Progenitor cell of endocrine pancreas (in vitro differentiated cells): ENCODE results near the gene SURF6. TPM values are rescaled to one million over a fixed set of nuclear protein-coding genes. Genes with fewer than 3 reads are reported as not detected.
"Not testable (repeated sequence)": the region's sequence is repeated elsewhere in the genome, so short reads cannot be mapped to it uniquely, and the experiment has no call there.

Experiments
- DNase-seq: peaks from one replicate; pipeline ENCODE4 v3.0.0; 2021; ENCODE audit warnings: low spot score; ENCODE audit not compliant: unreplicated experiment
- H3K27ac Mint-ChIP-seq: 2 replicates; pipeline ENCODE4 v1.8.0; 2021; ENCODE audit warnings: mild to moderate bottlenecking, moderate library complexity, mixed read lengths
- H3K27me3 Mint-ChIP-seq: 2 replicates; pipeline ENCODE4 v1.8.0; 2021; ENCODE audit warnings: mixed read lengths
- H3K36me3 Mint-ChIP-seq: 2 replicates; pipeline ENCODE4 v1.8.0; 2022; ENCODE audit warnings: mixed read lengths; ENCODE audit not compliant: insufficient read depth
- H3K4me1 Mint-ChIP-seq: 2 replicates; pipeline ENCODE4 v1.8.0; 2021; ENCODE audit warnings: low read depth, mixed read lengths
- H3K4me3 Mint-ChIP-seq: 2 replicates; pipeline ENCODE4 v1.8.0; 2021; ENCODE audit warnings: low read depth, mild to moderate bottlenecking, moderate library complexity, mixed read lengths
- H3K9me3 Mint-ChIP-seq: 2 replicates; pipeline ENCODE4 v1.8.0; 2021; ENCODE audit warnings: low read depth, mixed read lengths
- CTCF ChIP-seq: fragments of 200-600 bp; sonication (generic); IDR thresholded peaks from one replicate; pipeline ENCODE4 v1.5.0; 2021; ENCODE audit warnings: antibody characterized with exemption, mild to moderate bottlenecking; ENCODE audit not compliant: unreplicated experiment
- total RNA-seq: library from RNA; stranded (reverse); gene quantifications from 2 replicates; pipeline ENCODE4 v1.2.1, GENCODE V29; 2021

Gene SURF6
- total RNA-seq, 1 donor from 2014 or later, result 23.1 TPM

GRCh38 chr9:133286523-133286922, 49.5 kb downstream of the SURF6 start:
- DNase-seq, result no peak
- Mint-ChIP-seq H3K4me1 (no peaks in the 10 kb centered on the region), H3K27ac (no peak overlapping the region), H3K4me3 (no peak overlapping the region), H3K9me3 (peaks cover 21% of the 10 kb centered on the region), H3K36me3 (peaks cover 1% of the 10 kb centered on the region), H3K27me3 (no peaks in the 10 kb centered on the region)
- TF ChIP-seq CTCF, result no peak

GRCh38 chr9:133285252-133285775, 50.7 kb downstream of the SURF6 start:
- Mint-ChIP-seq H3K4me3 (no peak overlapping the region), H3K36me3 (peaks cover 1% of the 10 kb centered on the region), H3K4me1 (peaks cover 3% of the 10 kb centered on the region), H3K27me3 (no peaks in the 10 kb centered on the region), H3K9me3 (peaks cover 10% of the 10 kb centered on the region), H3K27ac (no peak overlapping the region)
- TF ChIP-seq CTCF, result no peak
- no peak for DNase-seq

GRCh38 chr9:133284362-133284761, 51.6 kb downstream of the SURF6 start:
- Mint-ChIP-seq H3K4me3 (no peak overlapping the region), H3K36me3 (peaks cover 1% of the 10 kb centered on the region), H3K4me1 (peaks cover 6% of the 10 kb centered on the region), H3K9me3 (peaks cover 3% of the 10 kb centered on the region), H3K27ac (no peak overlapping the region), H3K27me3 (no peaks in the 10 kb centered on the region)
- no peak for DNase-seq
- no peak for TF ChIP-seq CTCF

GRCh38 chr9:133283255-133284032, 52.5 kb downstream of the SURF6 start:
- H3K27ac Mint-ChIP-seq, H3K4me1 Mint-ChIP-seq, H3K27me3 Mint-ChIP-seq, H3K9me3 Mint-ChIP-seq, DNase-seq, H3K4me3 Mint-ChIP-seq, H3K36me3 Mint-ChIP-seq: not testable (repeated sequence)

GRCh38 chr9:133282464-133283238, 53.3 kb downstream of the SURF6 start:
- no peak for DNase-seq

More at GRCh38 chr9:133282464-133283238, 53.3 kb downstream of the SURF6 start:
- no peak for TF ChIP-seq CTCF
- Mint-ChIP-seq H3K4me3 (no peak overlapping the region), H3K4me1 (peaks cover 6% of the 10 kb centered on the region), H3K27me3 (peaks cover 3% of the 10 kb centered on the region), H3K9me3 (peaks cover 10% of the 10 kb centered on the region), H3K36me3 (no peaks in the 10 kb centered on the region), H3K27ac (no peak overlapping the region)
